ENCODE results near the gene FAM3D. TPM values are rescaled to one million over a fixed set of nuclear protein-coding genes. Genes with fewer than 3 reads are reported as not detected.

Gene FAM3D
- total and polyA plus RNA-seq, 9 of the 15 experiments (the other 6 are each of a cell fraction or from before 2014, with no cell fraction given): not detected

- peaks cover 0 to 34% of the 10 kb centered on the region in 2 experiments; a peak in 3 of 5 replicates for H3K27me3 ChIP-seq (ENCODE audit: control insufficient read depth in 2 of 2, insufficient read depth in 2 of 2, low read length in 2 of 2)
- no peak for ATAC-seq
- no peaks in the 10 kb centered on the region for H4K20me1 ChIP-seq (replicated peaks; ENCODE audit: control insufficient read depth, insufficient read depth, low read length)
- H3K27ac ChIP-seq (ENCODE audit: extremely low read depth, low read depth, low read length): no peak overlapping the region
- FAIRE-seq: no peak
- ChIA-PET CTCF (ENCODE audit: low intra/inter-chr PET ratio) (no interaction called here), POLR2A (interaction anchor here (0.7 kb wide), 1 partner anchor 360 kb away, joined by 3 read pairs; no protein-coding TSS in a partner anchor)
- no peak overlapping the region for H2AFZ ChIP-seq (ENCODE audit: low read depth, low read length)
- no peak overlapping the region for H3K9ac ChIP-seq (ENCODE audit: insufficient read depth in 1 of 2, low read depth in 2 of 2, low read length in 2 of 2)
- WGBS (ENCODE audit: insufficient coverage, low coverage, missing lambda C conversion rate): 0% methylated on average over 5 of the region's 6 CpGs
- H3K4me3 ChIP-seq: no peak overlapping the region
- no peaks in the 10 kb centered on the region for H3K4me1 ChIP-seq (replicated peaks in 1 of 2; ENCODE audit: control insufficient read depth in 2 of 2, insufficient read depth in 2 of 2, low read length in 2 of 2)
- H3K9me3 ChIP-seq (replicated peaks; ENCODE audit: control insufficient read depth, insufficient read depth, low read depth, low read length): no peaks in the 10 kb centered on the region
- H3K79me2 ChIP-seq (ENCODE audit: control insufficient read depth, insufficient read depth, low read length): no peaks in the 10 kb centered on the region
- BruUV-seq (replicated peaks): no TSS peak
- intact Hi-C loops (cut with micrococcal nuclease): loop anchor here (10.0 kb wide), 1 partner anchor 334 kb away; the partner anchor contains the start of genes HTD2 and RPP14
- no peak overlapping the region for H3K4me2 ChIP-seq (ENCODE audit: insufficient read depth, low read length)
- H3K9me1 ChIP-seq (ENCODE audit: control insufficient read depth, insufficient read depth, low read length): no peaks in the 10 kb centered on the region
- no peak for DNase-seq (ENCODE audit: extremely low read depth in 1 of 4, low spot score in 3 of 4)
- no peaks in the 10 kb centered on the region for H3K36me3 ChIP-seq (ENCODE audit: control insufficient read depth, insufficient read depth, low read length)
- in situ Hi-C loops (cut with MboI): no loop called here
- TF ChIP-seq CREB5 (CRISPR knock-in tag; IDR thresholded peaks at IDR 0.05) (no peak), KLF13 (tag; IDR thresholded peaks at IDR 0.05; ENCODE audit: borderline replicate concordance, low read depth) (no peak), ZNF274 (IDR thresholded peaks at IDR 0.05; ENCODE audit: borderline replicate concordance, low read depth, low read length) (no peak), NCOA1 (IDR thresholded peaks at IDR 0.05; ENCODE audit: low read depth) (no peak), ZNF407 (IDR thresholded peaks at IDR 0.05; ENCODE audit: low read depth) (no peak), ZNF512 (tag; IDR thresholded peaks at IDR 0.05) (no peak), EWSR1 (IDR thresholded peaks at IDR 0.05; ENCODE audit: borderline replicate concordance, low read depth, partially characterized antibody) (no peak), ZNF699 (CRISPR knock-in tag; IDR thresholded peaks at IDR 0.05; ENCODE audit: insufficient replicate concordance) (no peak), RBM25 (IDR thresholded peaks at IDR 0.05; ENCODE audit: low read depth, low read length, severe bottlenecking) (no peak)
Observed at GRCh38 chr3:58638591-58638990, 28.0 kb downstream of the FAM3D start.

Measured in K562 (cell line).